Smooth muscle cell (in vitro differentiated cells): ENCODE measurements around the gene ENPP5. TPM values are rescaled to one million over a fixed set of nuclear protein-coding genes. Genes with fewer than 3 reads are reported as not detected.
"Not testable (repeated sequence)": the region's sequence is repeated elsewhere in the genome, so short reads cannot be mapped to it uniquely, and the experiment has no call there.

Experiments used
- DNase-seq: peaks from one replicate; lab custom pipeline; 2025; ENCODE audit not compliant: unreplicated experiment; lab: John Stamatoyannopoulos, UW
- H2AFZ ChIP-seq: fragments of 200-600 bp; sonication (generic); 2 replicates; pipeline ENCODE4 v1.6.0; 2016; ENCODE audit warnings: antibody characterized with exemption, low read depth, mild to moderate bottlenecking
- H3F3A ChIP-seq: fragments of 200-600 bp; sonication (generic); 2 replicates; pipeline ENCODE4 v1.6.0; 2017; ENCODE audit warnings: antibody characterized with exemption, low read depth
- H3K27ac ChIP-seq: fragments of 200-600 bp; sonication (generic); 2 replicates; pipeline ENCODE4 v1.5.1; 2016; ENCODE audit warnings: low read depth, mild to moderate bottlenecking
- H3K27me3 ChIP-seq: fragments of 200-600 bp; sonication (generic); 2 replicates; pipeline ENCODE4 v1.6.1; 2016; ENCODE audit warnings: low read depth, mild to moderate bottlenecking
- H3K36me3 ChIP-seq: fragments of 200-600 bp; sonication (generic); 2 replicates; pipeline ENCODE4 v1.5.1; 2016; ENCODE audit warnings: low read depth
- H3K4me1 ChIP-seq: fragments of 200-600 bp; sonication (generic); 2 replicates; pipeline ENCODE4 v1.5.1; 2016; ENCODE audit warnings: low read depth
- H3K4me2 ChIP-seq: fragments of 200-600 bp; sonication (generic); 2 replicates; pipeline ENCODE4 v1.6.0; 2016; ENCODE audit warnings: mild to moderate bottlenecking
- H3K4me3 ChIP-seq: fragments of 200-600 bp; sonication (generic); 2 replicates; pipeline ENCODE4 v1.5.1; 2016; ENCODE audit warnings: mild to moderate bottlenecking
- H3K79me2 ChIP-seq: fragments of 200-600 bp; sonication (generic); 2 replicates; pipeline ENCODE4 v1.6.0; 2016; ENCODE audit warnings: low read depth, mild to moderate bottlenecking
- H3K9ac ChIP-seq: fragments of 200-600 bp; sonication (generic); 2 replicates; pipeline ENCODE4 v1.6.0; 2016; ENCODE audit warnings: low read depth
- H3K9me3 ChIP-seq: fragments of 200-600 bp; sonication (generic); replicated peaks from 2 replicates; pipeline ENCODE4 v1.5.1; 2016; ENCODE audit warnings: low read depth
- H4K20me1 ChIP-seq: fragments of 200-600 bp; sonication (generic); 2 replicates; pipeline ENCODE4 v1.6.0; 2016; ENCODE audit warnings: low read depth
- CTCF ChIP-seq: fragments of 200-600 bp; sonication (generic); IDR thresholded peaks from 2 replicates; pipeline ENCODE4 v1.5.1; 2017; ENCODE audit warnings: borderline replicate concordance, mild to moderate bottlenecking, antibody characterized with exemption; ENCODE audit not compliant: insufficient read depth, poor library complexity, severe bottlenecking
- WGBS: methylation state at CpG from one replicate; pipeline ENCODE4 v1.1.7; 2016; ENCODE audit warnings: low lambda C conversion rate; 5-methylcytosine and 5-hydroxymethylcytosine counted together
- polyA plus RNA-seq: library from polyadenylated mRNA; unstranded; fragments of >200 nt; fragmentation: Nextera tagmentation; extraction: Ambion mirVana; gene quantifications from 2 replicates; pipeline ENCODE4 v1.2.1, GENCODE V29; 2016
- total RNA-seq: library from RNA; depleted of rRNA; stranded (reverse); fragments of >200 nt; gene quantifications from 2 replicates; pipeline ENCODE4 v1.2.3, GENCODE V29; 2014

The ENPP5 gene
- total and polyA plus RNA-seq, 2 experiments from 2014 or later = 0.16 to 1.1 TPM

GRCh38 chr6:46128476-46128875, 42.3 kb downstream of the ENPP5 start:
- H3K79me2 ChIP-seq = no peaks in the 10 kb centered on the region
- no peak overlapping the region for H3K4me3 ChIP-seq
- H3K9ac ChIP-seq = no peak overlapping the region
- H3K9me3 ChIP-seq = no peaks in the 10 kb centered on the region
- no peak overlapping the region for H2AFZ ChIP-seq
- H3K36me3 ChIP-seq = no peaks in the 10 kb centered on the region
- peaks cover 50% of the 10 kb centered on the region for H3K27me3 ChIP-seq
- no peak overlapping the region for H3K27ac ChIP-seq
- peaks cover 5% of the 10 kb centered on the region for H3K4me1 ChIP-seq
- WGBS = 88% methylated on average over 3 of the region's 3 CpGs
- H3F3A ChIP-seq = no peaks in the 10 kb centered on the region
- DNase-seq = no peak
- no peak overlapping the region for H3K4me2 ChIP-seq
- H4K20me1 ChIP-seq = no peaks in the 10 kb centered on the region
- TF ChIP-seq CTCF = no peak

- not testable (repeated sequence) for H2AFZ ChIP-seq, H3K4me2 ChIP-seq, H3K27me3 ChIP-seq, H4K20me1 ChIP-seq, H3K9me3 ChIP-seq, H3F3A ChIP-seq, H3K36me3 ChIP-seq, H3K4me3 ChIP-seq, H3K9ac ChIP-seq, DNase-seq, H3K79me2 ChIP-seq, H3K4me1 ChIP-seq, H3K27ac ChIP-seq
- 69% methylated on average over 5 of the region's 5 CpGs for WGBS
Measured at GRCh38 chr6:46119679-46120078, 51.1 kb downstream of the ENPP5 start.

- no peaks in the 10 kb centered on the region for H3F3A ChIP-seq
- H4K20me1 ChIP-seq = no peaks in the 10 kb centered on the region
- DNase-seq = no peak
- no peak overlapping the region for H3K9ac ChIP-seq
- H3K4me3 ChIP-seq = no peak overlapping the region
- no peaks in the 10 kb centered on the region for H3K4me1 ChIP-seq
- no peaks in the 10 kb centered on the region for H3K9me3 ChIP-seq
- WGBS = 90% methylated on average over 3 of the region's 3 CpGs
- no peak overlapping the region for H3K27ac ChIP-seq
- no peaks in the 10 kb centered on the region for H3K27me3 ChIP-seq
- no peaks in the 10 kb centered on the region for H3K79me2 ChIP-seq
- no peaks in the 10 kb centered on the region for H3K36me3 ChIP-seq
- H2AFZ ChIP-seq = no peak overlapping the region
- TF ChIP-seq CTCF = no peak
- no peak overlapping the region for H3K4me2 ChIP-seq
Measured at GRCh38 chr6:46118836-46119235, 51.9 kb downstream of the ENPP5 start.

- Histone ChIP-seq H2AFZ (no peak overlapping the region), H3K4me2 (no peak overlapping the region), H3K79me2 (no peaks in the 10 kb centered on the region), H3K4me3 (no peak overlapping the region), H3K27me3 (no peaks in the 10 kb centered on the region), H3K36me3 (no peaks in the 10 kb centered on the region), H3F3A (no peaks in the 10 kb centered on the region), H3K4me1 (no peaks in the 10 kb centered on the region), H3K27ac (no peak overlapping the region), H3K9me3 (no peaks in the 10 kb centered on the region), H4K20me1 (no peaks in the 10 kb centered on the region), H3K9ac (no peak overlapping the region)
- DNase-seq = no peak
- TF ChIP-seq CTCF = no peak
- 92% methylated on average over 1 of the region's 1 CpG for WGBS
Measured at GRCh38 chr6:46118157-46118556, 52.6 kb downstream of the ENPP5 start.
